ENCODE measurements around the gene MORN5. TPM values are rescaled to one million over a fixed set of nuclear protein-coding genes. Genes with fewer than 3 reads are reported as not detected.
A peak's percentile ranks its signal among the peaks of the same experiment; 100 is the strongest.

The MORN5 gene
- total RNA-seq, 1 donor from 2014 or later, result 0.57 TPM

DNA sequence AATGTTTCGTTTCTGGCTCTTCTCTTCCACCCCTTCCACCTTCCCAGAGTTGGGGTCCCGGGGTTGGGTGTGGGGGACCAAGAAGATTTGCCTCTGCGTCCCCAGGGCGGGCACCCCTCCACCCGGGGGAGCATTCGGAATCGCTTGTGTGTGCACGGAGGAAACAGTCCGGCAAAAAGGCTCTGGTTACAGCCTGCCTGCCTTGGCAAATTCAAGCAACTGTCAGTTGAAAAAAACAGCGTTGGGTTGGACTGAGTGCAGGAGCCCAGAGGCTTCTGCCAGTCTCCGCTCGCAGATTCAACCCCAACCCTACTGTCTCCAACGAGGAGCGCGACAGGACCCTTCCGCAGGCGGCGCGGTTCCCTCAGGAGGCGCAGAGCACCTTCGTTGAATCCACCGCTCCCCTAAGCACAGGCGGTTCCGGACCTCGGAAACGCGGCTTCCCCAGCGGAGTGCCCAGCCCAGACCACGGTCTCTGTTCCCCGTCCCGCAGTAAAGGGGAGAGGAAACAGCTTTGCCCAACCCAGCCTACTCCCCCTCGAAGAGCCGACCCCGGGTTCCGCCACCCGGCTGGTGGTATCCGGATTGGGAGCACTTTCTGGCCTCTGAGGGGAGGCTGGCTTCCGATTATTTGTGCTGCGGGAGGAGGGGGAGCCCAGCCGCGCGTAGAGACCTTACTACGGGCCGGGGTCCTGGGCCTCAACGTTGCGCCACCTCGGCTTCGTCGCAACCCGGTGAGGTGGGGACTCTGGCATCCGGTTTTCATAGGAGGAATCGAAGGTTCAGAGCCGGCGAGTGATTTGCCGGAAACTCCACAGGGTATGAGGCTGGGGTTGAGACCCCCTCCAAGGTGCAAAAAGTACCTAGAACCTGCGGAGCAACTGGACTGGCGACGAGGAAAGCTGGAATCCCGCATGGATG, 59.5 kb downstream of the MORN5 start:
- Mint-ChIP-seq H3K36me3 (ENCODE audit: insufficient read depth) (no peaks in the 10 kb centered on the region), H3K27me3 (peaks cover 98% of the 10 kb centered on the region), H3K4me3 (ENCODE audit: low read depth) (peak overlapping the region; percentile 19), H3K27ac (no peak overlapping the region), H3K9me3 (ENCODE audit: low read depth) (no peaks in the 10 kb centered on the region), H3K4me1 (ENCODE audit: low read depth) (peaks cover 10% of the 10 kb centered on the region)
- no peak for DNase-seq (ENCODE audit: low spot score, unreplicated experiment)
- TF ChIP-seq, protein P1, sequence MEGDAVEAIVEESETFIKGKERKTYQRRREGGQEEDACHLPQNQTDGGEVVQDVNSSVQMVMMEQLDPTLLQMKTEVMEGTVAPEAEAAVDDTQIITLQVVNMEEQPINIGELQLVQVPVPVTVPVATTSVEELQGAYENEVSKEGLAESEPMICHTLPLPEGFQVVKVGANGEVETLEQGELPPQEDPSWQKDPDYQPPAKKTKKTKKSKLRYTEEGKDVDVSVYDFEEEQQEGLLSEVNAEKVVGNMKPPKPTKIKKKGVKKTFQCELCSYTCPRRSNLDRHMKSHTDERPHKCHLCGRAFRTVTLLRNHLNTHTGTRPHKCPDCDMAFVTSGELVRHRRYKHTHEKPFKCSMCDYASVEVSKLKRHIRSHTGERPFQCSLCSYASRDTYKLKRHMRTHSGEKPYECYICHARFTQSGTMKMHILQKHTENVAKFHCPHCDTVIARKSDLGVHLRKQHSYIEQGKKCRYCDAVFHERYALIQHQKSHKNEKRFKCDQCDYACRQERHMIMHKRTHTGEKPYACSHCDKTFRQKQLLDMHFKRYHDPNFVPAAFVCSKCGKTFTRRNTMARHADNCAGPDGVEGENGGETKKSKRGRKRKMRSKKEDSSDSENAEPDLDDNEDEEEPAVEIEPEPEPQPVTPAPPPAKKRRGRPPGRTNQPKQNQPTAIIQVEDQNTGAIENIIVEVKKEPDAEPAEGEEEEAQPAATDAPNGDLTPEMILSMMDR (IDR thresholded peaks at IDR 0.05; ENCODE audit: unreplicated experiment), result no peak

DNA sequence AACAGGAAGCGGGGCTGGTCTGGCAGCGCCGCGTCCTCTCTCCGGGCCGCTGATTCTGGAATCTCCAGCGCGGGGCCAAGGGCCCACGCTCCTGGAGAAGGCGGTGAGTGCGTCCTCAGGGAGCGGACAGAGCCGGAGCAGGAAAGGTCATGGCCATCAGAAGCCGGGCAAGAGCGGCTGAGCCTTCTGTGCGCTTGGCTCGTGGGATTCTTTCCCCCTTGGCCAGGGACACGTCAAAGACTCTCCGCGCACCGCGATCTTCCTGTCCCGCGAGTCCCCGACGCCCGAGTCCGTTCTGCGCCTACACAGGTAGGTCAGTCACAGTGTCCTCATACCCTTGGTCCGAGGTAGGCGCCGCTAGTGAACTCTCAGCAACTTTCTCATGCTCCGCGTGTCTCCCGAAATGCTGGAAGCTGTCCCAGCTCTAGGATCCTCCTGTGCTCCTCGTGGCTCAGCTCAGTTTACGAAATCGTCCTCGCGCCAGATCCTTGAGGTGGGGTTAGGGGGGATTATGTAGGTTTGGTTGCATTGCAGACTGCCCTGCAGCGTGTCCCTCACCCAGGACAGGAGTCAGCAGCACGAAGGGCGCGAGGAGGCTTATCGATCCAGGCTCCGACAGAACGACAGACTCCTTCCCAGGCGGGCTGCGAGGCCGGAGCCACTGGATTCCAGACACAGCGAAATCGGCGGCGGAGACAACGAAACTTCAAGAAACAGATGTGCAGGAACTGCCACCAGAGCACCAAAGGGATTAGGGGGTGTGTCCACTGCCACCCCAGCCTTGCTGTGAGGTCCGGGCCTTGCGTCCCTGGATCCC, 60.4 kb downstream of the MORN5 start:
- Mint-ChIP-seq H3K4me1 (ENCODE audit: low read depth) (peaks cover 10% of the 10 kb centered on the region), H3K9me3 (ENCODE audit: low read depth) (no peaks in the 10 kb centered on the region), H3K27ac (peak overlapping the region; percentile 15), H3K36me3 (ENCODE audit: insufficient read depth) (no peaks in the 10 kb centered on the region), H3K4me3 (ENCODE audit: low read depth) (peak overlapping the region; percentile 33), H3K27me3 (peaks cover 98% of the 10 kb centered on the region)
- DNase-seq (ENCODE audit: low spot score, unreplicated experiment), result no peak
- TF ChIP-seq, protein P1 (IDR thresholded peaks at IDR 0.05; ENCODE audit: unreplicated experiment), result no peak

DNA sequence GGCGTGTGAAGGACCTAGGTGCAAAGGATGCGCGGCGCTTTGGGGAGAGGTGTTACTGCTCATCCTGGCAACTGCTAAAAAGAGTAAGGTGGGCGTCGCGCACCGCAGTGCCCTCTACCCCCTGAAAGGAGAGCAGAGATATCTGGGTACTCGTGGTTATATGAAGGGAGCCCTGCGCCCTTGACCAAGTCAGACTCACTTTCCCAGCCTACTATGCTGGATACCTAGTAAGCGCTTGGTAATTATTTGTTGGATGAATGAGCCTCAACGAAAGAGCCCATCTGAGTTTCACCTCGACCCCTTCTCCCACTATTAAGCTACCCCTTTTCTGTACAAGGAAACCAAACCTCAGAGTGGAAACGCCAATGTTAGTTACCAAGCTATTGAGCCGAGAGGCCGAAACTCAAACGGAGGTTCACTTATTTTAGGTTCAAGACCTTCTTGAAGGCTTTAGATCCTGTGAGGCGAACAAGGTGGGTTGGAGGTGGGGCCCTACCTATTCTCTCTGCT, 61.0 kb downstream of the MORN5 start:
- DNase-seq (ENCODE audit: low spot score, unreplicated experiment), result no peak
- peaks cover 10% of the 10 kb centered on the region for H3K4me1 Mint-ChIP-seq (ENCODE audit: low read depth)
- H3K9me3 Mint-ChIP-seq (ENCODE audit: low read depth), result no peaks in the 10 kb centered on the region
- no peaks in the 10 kb centered on the region for H3K36me3 Mint-ChIP-seq (ENCODE audit: insufficient read depth)
- H3K4me3 Mint-ChIP-seq (ENCODE audit: low read depth), result no peak overlapping the region
- H3K27me3 Mint-ChIP-seq, result peaks cover 98% of the 10 kb centered on the region
- no peak overlapping the region for H3K27ac Mint-ChIP-seq
- TF ChIP-seq, protein P1 (IDR thresholded peaks at IDR 0.05; ENCODE audit: unreplicated experiment), result no peak

DNA sequence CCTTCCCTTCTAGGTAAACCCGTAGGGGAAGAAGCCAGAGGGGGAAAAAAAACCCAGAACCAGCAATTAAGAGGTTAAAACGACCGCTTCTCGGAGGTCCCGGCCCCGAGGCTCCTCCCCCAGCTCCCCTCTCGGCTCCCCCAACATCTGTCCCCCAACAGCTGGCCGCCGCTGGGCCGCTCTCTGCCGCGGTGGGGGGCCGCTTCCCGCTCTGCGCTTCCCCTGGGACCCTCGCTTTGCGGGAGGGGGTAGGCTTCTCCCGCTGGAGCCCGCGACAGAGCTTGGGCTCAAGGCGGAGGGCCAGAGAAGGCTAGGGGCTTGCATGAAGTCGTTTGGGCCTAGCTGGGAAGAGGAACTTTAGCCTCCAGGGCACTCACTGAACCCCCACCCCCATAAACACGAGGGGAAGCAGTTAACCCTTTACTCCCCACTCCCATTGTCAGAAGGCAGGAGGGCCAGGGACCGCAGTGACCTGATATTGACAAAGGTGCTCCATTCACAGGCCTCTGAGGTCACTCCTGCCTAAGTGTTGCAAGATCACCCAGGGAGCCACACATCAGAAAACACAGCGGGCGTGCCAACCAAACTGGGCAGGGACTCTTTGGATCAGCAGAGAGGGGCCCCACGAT, 61.6 kb downstream of the MORN5 start:
- H3K4me3 Mint-ChIP-seq (ENCODE audit: low read depth), result no peak overlapping the region
- peaks cover 10% of the 10 kb centered on the region for H3K4me1 Mint-ChIP-seq (ENCODE audit: low read depth)
- H3K9me3 Mint-ChIP-seq (ENCODE audit: low read depth), result no peaks in the 10 kb centered on the region
- TF ChIP-seq, protein P1 (IDR thresholded peaks at IDR 0.05; ENCODE audit: unreplicated experiment), result no peak
- no peak overlapping the region for H3K27ac Mint-ChIP-seq
- DNase-seq (ENCODE audit: low spot score, unreplicated experiment), result no peak
- H3K36me3 Mint-ChIP-seq (ENCODE audit: insufficient read depth), result peaks cover under 1% of the 10 kb centered on the region
- H3K27me3 Mint-ChIP-seq, result peaks cover 97% of the 10 kb centered on the region

DNA sequence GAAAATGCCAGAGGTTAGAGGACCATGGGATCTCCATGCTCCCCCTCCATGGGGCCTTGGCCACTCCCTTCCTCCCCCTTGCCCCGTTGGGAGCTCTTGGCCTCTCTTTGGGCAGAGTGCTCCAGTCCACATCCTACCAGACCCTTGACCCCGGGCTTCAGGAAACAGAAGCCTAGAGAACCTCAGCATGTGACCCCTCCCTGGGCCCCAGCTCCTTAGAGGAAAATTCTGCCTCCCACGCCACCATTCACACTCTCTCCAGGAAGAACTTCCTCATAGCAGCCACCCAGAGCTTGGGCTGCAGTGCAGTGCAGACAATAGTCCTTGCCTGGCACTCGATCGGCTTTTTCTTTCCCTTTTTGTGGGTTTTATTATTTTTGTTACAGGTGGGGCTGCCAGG, 63.1 kb downstream of the MORN5 start:
- DNase-seq (ENCODE audit: low spot score, unreplicated experiment), result no peak
- Mint-ChIP-seq H3K36me3 (ENCODE audit: insufficient read depth) (peaks cover 2% of the 10 kb centered on the region), H3K27ac (no peak overlapping the region)

More for the DNA sequence above, 63.1 kb downstream of the MORN5 start:
- Mint-ChIP-seq H3K9me3 (ENCODE audit: low read depth) (no peaks in the 10 kb centered on the region), H3K4me1 (ENCODE audit: low read depth) (peaks cover 14% of the 10 kb centered on the region), H3K27me3 (peaks cover 96% of the 10 kb centered on the region), H3K4me3 (ENCODE audit: low read depth) (no peak overlapping the region)
- TF ChIP-seq, protein P1 (IDR thresholded peaks at IDR 0.05; ENCODE audit: unreplicated experiment), result no peak

Data from progenitor cell of endocrine pancreas (in vitro differentiated cells).